GM23338 (cell line): Measurements from ENCODE around the gene GASK1B. TPM values are rescaled to one million over a fixed set of nuclear protein-coding genes. Genes with fewer than 3 reads are reported as not detected.

Source experiments
- ATAC-seq: fragments of 200-7000 bp; cut with Tn5 transposase; 3 replicates; pipeline ENCODE4 v1.9.1; 2020
- DNase-seq: peaks from one replicate; pipeline ENCODE4 v3.0.0-alpha.2; 2015; ENCODE audit warnings: low spot score
- H2AFZ ChIP-seq: fragments of 200-600 bp; sonication (generic); 2 replicates; pipeline ENCODE4 v1.8.0; 2016; ENCODE audit warnings: antibody characterized with exemption, mild to moderate bottlenecking, moderate library complexity
- H3F3A ChIP-seq: fragments of 200-600 bp; sonication (generic); replicated peaks from 2 replicates; pipeline ENCODE4 v1.8.0; 2017; ENCODE audit warnings: antibody characterized with exemption, mixed run types, low read depth
- H3K27ac ChIP-seq: fragments of 200-600 bp; sonication (generic); 2 replicates; pipeline ENCODE4 v1.6.1; 2016; ENCODE audit warnings: low read depth
- H3K27me3 ChIP-seq: fragments of 200-600 bp; sonication (generic); 2 replicates; pipeline ENCODE4 v1.8.0; 2016; ENCODE audit warnings: mild to moderate bottlenecking, mixed run types, moderate library complexity; ENCODE audit not compliant: insufficient read depth
- H3K36me3 ChIP-seq: fragments of 200-600 bp; sonication (generic); 2 replicates; pipeline ENCODE4 v1.8.0; 2016; ENCODE audit warnings: mild to moderate bottlenecking; ENCODE audit not compliant: insufficient read depth
- H3K4me1 ChIP-seq: fragments of 200-600 bp; sonication (generic); 2 replicates; pipeline ENCODE4 v1.8.0; 2016; ENCODE audit warnings: mild to moderate bottlenecking, moderate library complexity; ENCODE audit not compliant: insufficient read depth
- H3K4me2 ChIP-seq: fragments of 200-600 bp; sonication (generic); 2 replicates; pipeline ENCODE4 v1.7.1; 2017; ENCODE audit warnings: mixed run types
- H3K4me3 ChIP-seq: fragments of 200-600 bp; sonication (generic); 2 replicates; pipeline ENCODE4 v1.6.1; 2016; ENCODE audit warnings: mixed run types
- H3K79me2 ChIP-seq: fragments of 200-600 bp; sonication (generic); replicated peaks from 2 replicates; pipeline ENCODE4 v1.8.0; 2017; ENCODE audit warnings: mild to moderate bottlenecking; ENCODE audit not compliant: insufficient read depth
- H3K9me2 ChIP-seq: fragments of 200-600 bp; sonication (generic); 2 replicates; pipeline ENCODE4 v1.8.0; 2017; ENCODE audit not compliant: insufficient read depth
- H4K20me1 ChIP-seq: fragments of 200-600 bp; sonication (generic); replicated peaks from 2 replicates; pipeline ENCODE4 v1.8.0; 2017; ENCODE audit warnings: mild to moderate bottlenecking; ENCODE audit not compliant: insufficient read depth
- H3K27ac Mint-ChIP-seq: 2 replicates; pipeline ENCODE4 v1.8.0; 2020; ENCODE audit warnings: inconsistent platforms, mild to moderate bottlenecking, moderate library complexity, mixed read lengths
- H3K27me3 Mint-ChIP-seq: 3 replicates; pipeline ENCODE4 v1.8.0; 2022; ENCODE audit warnings: low read depth, mild to moderate bottlenecking, moderate library complexity, mixed read lengths, inconsistent platforms; ENCODE audit not compliant: insufficient read depth, poor library complexity
- H3K36me3 Mint-ChIP-seq: 3 replicates; pipeline ENCODE4 v1.8.0; 2021; ENCODE audit warnings: low read depth, mild to moderate bottlenecking, inconsistent platforms, moderate library complexity, mixed read lengths
- H3K4me1 Mint-ChIP-seq: 3 replicates; pipeline ENCODE4 v1.8.0; 2020; ENCODE audit warnings: mild to moderate bottlenecking, inconsistent platforms, mixed read lengths
- H3K4me3 Mint-ChIP-seq: 3 replicates; pipeline ENCODE4 v1.8.0; 2021; ENCODE audit warnings: moderate library complexity, mild to moderate bottlenecking, inconsistent platforms, mixed read lengths
- H3K9me3 Mint-ChIP-seq: 3 replicates; pipeline ENCODE4 v1.8.0; 2020; ENCODE audit warnings: moderate library complexity, mild to moderate bottlenecking, inconsistent platforms, mixed read lengths
- CTCF ChIP-seq, 2 experiments: fragments of 200-600 bp in 1 of 2; sonication (generic) in 1 of 2; conservative IDR thresholded peaks; 2 replicates each; pipeline versions ENCODE4 v1.5.1 to v1.6.1; 2016 to 2017; ENCODE audit warnings: antibody characterized with exemption in 2 of 2, low read depth in 2 of 2, mild to moderate bottlenecking in 2 of 2, moderate library complexity in 1 of 2
- ETS1 ChIP-seq: IDR thresholded peaks from 2 replicates; pipeline ENCODE4 v1.6.1; 2016; ENCODE audit warnings: antibody characterized with exemption
- EZH2 ChIP-seq: fragments of 200-600 bp; sonication (generic); IDR thresholded peaks from one replicate; pipeline ENCODE4 v1.8.0; 2017; ENCODE audit warnings: antibody characterized with exemption, mild to moderate bottlenecking, low read depth; ENCODE audit not compliant: unreplicated experiment
- EZH2phosphoT487 ChIP-seq: fragments of 200-600 bp; sonication (generic); IDR thresholded peaks from one replicate; pipeline ENCODE4 v1.8.1; 2018; ENCODE audit warnings: antibody characterized with exemption; ENCODE audit not compliant: unreplicated experiment
- JUNB ChIP-seq: IDR thresholded peaks from one replicate; pipeline ENCODE4 v1.6.1; 2016; ENCODE audit warnings: antibody characterized with exemption; ENCODE audit not compliant: unreplicated experiment
- REST ChIP-seq: IDR thresholded peaks from one replicate; pipeline ENCODE4 v1.6.1; 2018; ENCODE audit warnings: antibody characterized with exemption; ENCODE audit not compliant: unreplicated experiment
- ZNF114 ChIP-seq: fragments of 250-450 bp; sonication (Bioruptor Pico); IDR thresholded peaks from 2 replicates; pipeline ENCODE4 v1.5.0; 2020; ENCODE audit warnings: mild to moderate bottlenecking, moderate library complexity
- ZNF331 ChIP-seq: fragments of 250-450 bp; sonication (Bioruptor Pico); IDR thresholded peaks from 2 replicates; pipeline ENCODE4 v1.5.0; 2020; ENCODE audit warnings: low read depth, mild to moderate bottlenecking, moderate library complexity
- ZNF462 ChIP-seq: fragments of 250-450 bp; sonication (Bioruptor Pico); IDR thresholded peaks from 2 replicates; pipeline ENCODE4 v1.5.0; 2020; ENCODE audit warnings: mild to moderate bottlenecking, moderate library complexity
- polyA plus RNA-seq: library from polyadenylated mRNA; unstranded; fragments of >200 nt; fragmentation: Nextera tagmentation; extraction: Ambion mirVana; gene quantifications from 2 replicates; pipeline ENCODE4 v1.2.1, GENCODE V29; 2016
- total RNA-seq: library from RNA; depleted of rRNA; stranded (reverse); fragments of >200 nt; shearing (Covaris generic); gene quantifications from 2 replicates; pipeline ENCODE4 v1.2.3, GENCODE V29; 2014

The GASK1B gene
- total and polyA plus RNA-seq, 2 experiments from 2014 or later: not detected

GRCh38 chr4:158186815-158187214 is 14.0 kb upstream of the GASK1B start (continued):
- TF ChIP-seq CTCF (conservative IDR thresholded peaks at IDR 0.05; ENCODE audit: low read depth in 2 of 2) (no peak), ZNF114 (CRISPR knock-in tag) (no peak)

GRCh38 chr4:158182736-158183135 is 9.9 kb upstream of the GASK1B start:
- peak; percentile 40 for ATAC-seq
- H3K36me3 Mint-ChIP-seq: no peaks in the 10 kb centered on the region

More at GRCh38 chr4:158182736-158183135, 9.9 kb upstream of the GASK1B start:
- no peak overlapping the region for H3K4me3 ChIP-seq
- Mint-ChIP-seq H3K27ac (peak overlapping the region; percentile 25; the same call in 1 of the 2 replicates), H3K4me1 (no peaks in the 10 kb centered on the region; the same call in 2 of the 3 replicates), H3K9me3 (no peaks in the 10 kb centered on the region), H3K4me3 (no peak overlapping the region), H3K27me3 (no peaks in the 10 kb centered on the region)
- DNase-seq: peak; percentile 12
- H2AFZ ChIP-seq: peak overlapping the region; percentile 61; the same call in 1 of the 2 replicates
- no peak overlapping the region for H3K4me2 ChIP-seq
- no peaks in the 10 kb centered on the region for H4K20me1 ChIP-seq
- no peak overlapping the region for H3K27ac ChIP-seq
- TF ChIP-seq EZH2phosphoT487 (no peak), EZH2 (no peak), REST (no peak), ZNF331 (CRISPR knock-in tag) (no peak), ETS1 (no peak), CTCF (conservative IDR thresholded peaks at IDR 0.05; ENCODE audit: low read depth in 2 of 2) (no peak), JUNB (no peak), ZNF114 (CRISPR knock-in tag) (no peak), ZNF462 (no peak)
- H3K9me2 ChIP-seq: no peaks in the 10 kb centered on the region
- no peaks in the 10 kb centered on the region for H3F3A ChIP-seq
- H3K27me3 ChIP-seq: no peaks in the 10 kb centered on the region
- H3K79me2 ChIP-seq: no peaks in the 10 kb centered on the region
- H3K4me1 ChIP-seq: no peaks in the 10 kb centered on the region
- H3K36me3 ChIP-seq: no peaks in the 10 kb centered on the region
